H1 (cell line): ENCODE measurements around the gene NADK.
"Not testable (repeated sequence)": the region's sequence is repeated elsewhere in the genome, so short reads cannot be mapped to it uniquely, and the experiment has no call there.

ENCODE experiments used
- EZH2 ChIP-seq: fragments of 200-600 bp; sonication (generic); IDR thresholded peaks from 2 replicates; pipeline ENCODE4 v1.7.1; 2012; ENCODE audit warnings: low read depth, mild to moderate bottlenecking, moderate library complexity, low read length, inconsistent platforms; ENCODE audit not compliant: severe bottlenecking
- TF ChIP-seq, protein P1 (sequence below), 3 experiments: IDR thresholded peaks; 1 replicate in 2 of 3; 2 replicates in 1 of 3; pipeline versions ENCODE4 v1.5.1 to v1.6.1; 2011; ENCODE audit warnings: low read length in 3 of 3, mild to moderate bottlenecking in 3 of 3, inconsistent platforms in 2 of 3, low read depth in 1 of 3, moderate library complexity in 1 of 3; ENCODE audit not compliant: insufficient read depth in 1 of 3; ENCODE audit errors: control extremely low read depth in 1 of 3

DNA sequence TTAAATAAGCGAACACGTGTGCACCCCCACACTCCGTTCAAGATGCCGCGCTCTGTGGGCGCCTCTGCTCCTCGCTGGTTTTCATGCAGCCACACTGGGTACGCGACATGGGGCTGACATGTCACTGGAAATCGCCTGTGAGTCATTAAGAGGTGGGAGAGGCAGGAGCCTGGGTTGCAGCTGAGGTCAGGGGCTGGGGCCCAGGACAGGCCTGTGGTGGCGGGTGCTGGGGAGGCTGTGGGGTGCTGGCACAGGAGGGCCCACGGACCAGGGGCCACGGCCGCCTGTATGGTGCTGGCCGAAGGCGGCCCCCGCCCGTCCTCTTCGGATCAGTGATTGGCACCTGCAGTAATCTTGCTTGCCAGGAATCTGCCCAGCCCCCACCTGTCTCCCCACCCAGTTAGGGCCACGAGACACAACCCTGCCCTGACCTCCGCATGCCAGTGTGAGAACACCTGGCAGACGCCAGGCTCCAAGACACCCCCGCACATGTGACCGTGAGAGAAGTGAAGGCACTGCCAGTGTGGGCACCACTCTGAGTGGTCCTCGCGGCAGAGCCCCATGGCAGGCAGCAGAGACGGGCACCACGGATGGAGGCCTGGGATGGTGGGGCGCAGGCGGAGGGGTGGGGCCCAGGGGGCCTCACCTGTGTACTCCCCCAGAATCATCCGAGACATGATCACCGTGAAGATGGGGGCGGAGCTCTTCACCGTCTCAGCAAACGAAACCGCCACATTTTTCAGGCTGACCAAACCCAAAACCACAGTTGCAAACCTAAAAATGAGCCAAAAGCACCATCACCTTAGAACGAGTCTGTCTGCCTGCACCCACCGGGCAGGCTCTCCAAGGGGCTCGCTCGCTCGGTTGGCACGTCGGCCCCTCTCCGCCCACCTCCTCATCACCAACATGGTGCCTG is 40.3 kb downstream of the NADK start:
- TF ChIP-seq, protein P1, sequence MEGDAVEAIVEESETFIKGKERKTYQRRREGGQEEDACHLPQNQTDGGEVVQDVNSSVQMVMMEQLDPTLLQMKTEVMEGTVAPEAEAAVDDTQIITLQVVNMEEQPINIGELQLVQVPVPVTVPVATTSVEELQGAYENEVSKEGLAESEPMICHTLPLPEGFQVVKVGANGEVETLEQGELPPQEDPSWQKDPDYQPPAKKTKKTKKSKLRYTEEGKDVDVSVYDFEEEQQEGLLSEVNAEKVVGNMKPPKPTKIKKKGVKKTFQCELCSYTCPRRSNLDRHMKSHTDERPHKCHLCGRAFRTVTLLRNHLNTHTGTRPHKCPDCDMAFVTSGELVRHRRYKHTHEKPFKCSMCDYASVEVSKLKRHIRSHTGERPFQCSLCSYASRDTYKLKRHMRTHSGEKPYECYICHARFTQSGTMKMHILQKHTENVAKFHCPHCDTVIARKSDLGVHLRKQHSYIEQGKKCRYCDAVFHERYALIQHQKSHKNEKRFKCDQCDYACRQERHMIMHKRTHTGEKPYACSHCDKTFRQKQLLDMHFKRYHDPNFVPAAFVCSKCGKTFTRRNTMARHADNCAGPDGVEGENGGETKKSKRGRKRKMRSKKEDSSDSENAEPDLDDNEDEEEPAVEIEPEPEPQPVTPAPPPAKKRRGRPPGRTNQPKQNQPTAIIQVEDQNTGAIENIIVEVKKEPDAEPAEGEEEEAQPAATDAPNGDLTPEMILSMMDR (IDR thresholded peaks at IDR 0.05; ENCODE audit: control extremely low read depth in 1 of 3, insufficient read depth in 1 of 3, low read depth in 1 of 3, low read length in 3 of 3): not testable (repeated sequence)
- TF ChIP-seq EZH2: not testable (repeated sequence)
